ENCODE measurements around the gene CADM3.

Gene CADM3

GRCh38 chr1:159171254-159171687 lies at the start of gene CADM3:
Gene CADM3, plus strand, starts transcription at chr1:159171615. Its CDS starts 151 bp downstream, at chr1:159171766.
- no peak for DNase-seq

GRCh38 chr1:159122005-159122621 lies 49.3 kb upstream of the CADM3 start:
- no peak for DNase-seq

- DNase-seq = no peak
Measured at GRCh38 chr1:159123587-159123986, 47.8 kb upstream of the CADM3 start.

GRCh38 chr1:159132271-159132881 lies 39.0 kb upstream of the CADM3 start:
- DNase-seq = peak; percentile 69

GRCh38 chr1:159140474-159140873 lies 30.9 kb upstream of the CADM3 start:
- no peak for DNase-seq

GRCh38 chr1:159141584-159142390 lies 29.6 kb upstream of the CADM3 start:
- DNase-seq = no peak

- DNase-seq = no peak
Measured at GRCh38 chr1:159142391-159142663, 29.1 kb upstream of the CADM3 start.

- no peak for DNase-seq
Measured at GRCh38 chr1:159142726-159143510, 28.5 kb upstream of the CADM3 start.

GRCh38 chr1:159144571-159144970 lies 26.8 kb upstream of the CADM3 start:
- DNase-seq = no peak

- no peak for DNase-seq
Measured at GRCh38 chr1:159146980-159147379, 24.4 kb upstream of the CADM3 start.

GRCh38 chr1:159152031-159152430 lies 19.4 kb upstream of the CADM3 start:
- DNase-seq = no peak

- DNase-seq = peak; percentile 53
Measured at GRCh38 chr1:159161001-159161718, 10.3 kb upstream of the CADM3 start.

GRCh38 chr1:159161719-159162026 lies 9.7 kb upstream of the CADM3 start:
- DNase-seq = no peak

- no peak for DNase-seq
Measured at GRCh38 chr1:159162516-159163265, 8.7 kb upstream of the CADM3 start.

- no peak for DNase-seq
Measured at GRCh38 chr1:159163614-159164228, 7.7 kb upstream of the CADM3 start.

- no peak for DNase-seq
Measured at GRCh38 chr1:159168043-159168442, 3.4 kb upstream of the CADM3 start.

- no peak for DNase-seq
Measured at GRCh38 chr1:159170639-159171038, 776 bp upstream of the CADM3 start.

GRCh38 chr1:159171688-159172501 lies 480 bp downstream of the CADM3 start:
- no peak for DNase-seq

GRCh38 chr1:159172614-159173291 lies 1.3 kb downstream of the CADM3 start:
- DNase-seq = no peak

GRCh38 chr1:159173320-159173719 lies 1.9 kb downstream of the CADM3 start:
- no peak for DNase-seq

Measured in activated CD4-positive, alpha-beta T cell treated with anti-CD3 and anti-CD28 coated beads, Interleukin-2, amount 50 U/mL, for 1 hour (primary cell).